Stimulated activated CD8-positive, alpha-beta memory T cell treated with anti-CD3 and anti-CD28 coated beads, Interleukin-7, amount 100 ng/mL, for 4 hours (primary cell): ENCODE measurements around the gene ARHGAP21.
A peak's percentile ranks its signal among the peaks of the same experiment; 100 is the strongest.

Source experiments
- DNase-seq, 2 donors: peaks; one replicate each; pipeline ENCODE4 v3.0.0-alpha.2; 2020; ENCODE audit warnings: low read depth in 2 of 2

The ARHGAP21 gene

GRCh38 chr10:24722676-24723385, 856 bp downstream of the ARHGAP21 start:
- peak in 1 of 2 donors; percentile 38 for DNase-seq

GRCh38 chr10:24722131-24722675, 1.5 kb downstream of the ARHGAP21 start:
- DNase-seq = no peak

GRCh38 chr10:24721229-24722106, 2.2 kb downstream of the ARHGAP21 start:
- DNase-seq = no peak

GRCh38 chr10:24720096-24720495, 3.6 kb downstream of the ARHGAP21 start:
- DNase-seq = no peak

GRCh38 chr10:24718031-24718855, 5.4 kb downstream of the ARHGAP21 start:
- DNase-seq = no peak

- no peak for DNase-seq
Observed at GRCh38 chr10:24716295-24716694, 7.4 kb downstream of the ARHGAP21 start.

GRCh38 chr10:24715246-24715769, 8.4 kb downstream of the ARHGAP21 start:
- DNase-seq = no peak

- no peak for DNase-seq
Observed at GRCh38 chr10:24713086-24713485, 10.6 kb downstream of the ARHGAP21 start.

GRCh38 chr10:24711465-24711864, 12.2 kb downstream of the ARHGAP21 start:
- no peak for DNase-seq

GRCh38 chr10:24708081-24708480, 15.6 kb downstream of the ARHGAP21 start:
- DNase-seq = no peak

- no peak for DNase-seq
Observed at GRCh38 chr10:24707445-24707844, 16.2 kb downstream of the ARHGAP21 start.

- DNase-seq = no peak
Observed at GRCh38 chr10:24706479-24707118, 17.1 kb downstream of the ARHGAP21 start.

GRCh38 chr10:24703700-24704099, 20.0 kb downstream of the ARHGAP21 start:
- no peak for DNase-seq

- DNase-seq = no peak
Observed at GRCh38 chr10:24701447-24701846, 22.2 kb downstream of the ARHGAP21 start.

GRCh38 chr10:24700948-24701347, 22.7 kb downstream of the ARHGAP21 start:
- no peak for DNase-seq

GRCh38 chr10:24698270-24698669, 25.4 kb downstream of the ARHGAP21 start:
- no peak for DNase-seq

- DNase-seq = no peak
Observed at GRCh38 chr10:24697080-24697479, 26.6 kb downstream of the ARHGAP21 start.

- DNase-seq = no peak
Observed at GRCh38 chr10:24695452-24695851, 28.2 kb downstream of the ARHGAP21 start.

GRCh38 chr10:24694086-24694485, 29.6 kb downstream of the ARHGAP21 start:
- no peak for DNase-seq

GRCh38 chr10:24690961-24691512, 32.6 kb downstream of the ARHGAP21 start:
- no peak for DNase-seq
